Measurements from ENCODE around the gene S100A14. TPM values are rescaled to one million over a fixed set of nuclear protein-coding genes. Genes with fewer than 3 reads are reported as not detected.

S100A14 gene
- polyA plus RNA-seq, 4 donors: 356 to 952 (median 630) TPM

- peaks cover 8 to 48% (median 12%) of the 10 kb centered on the region in 3 donors for H3K4me1 ChIP-seq (ENCODE audit: control insufficient read depth in 3 of 3, insufficient read depth in 2 of 3, low read depth in 1 of 3, low read length in 2 of 3)
- peak overlapping the region in 1 of 3 donors; percentile 18 for H3K4me3 ChIP-seq (ENCODE audit: low read depth in 1 of 3, low read length in 3 of 3)
- no peaks in the 10 kb centered on the region for H3K27me3 ChIP-seq (ENCODE audit: control insufficient read depth in 3 of 3, insufficient read depth in 3 of 3, low read length in 3 of 3)
- H3K36me3 ChIP-seq (ENCODE audit: control insufficient read depth in 3 of 3, insufficient read depth in 2 of 3, low read depth in 1 of 3, low read length in 3 of 3): peaks cover 0 to 3% (median 0%) of the 10 kb centered on the region in 3 donors
- H3K9me3 ChIP-seq (ENCODE audit: control insufficient read depth in 2 of 2, insufficient read depth in 1 of 2, low read depth in 1 of 2, low read length in 1 of 2): no peaks in the 10 kb centered on the region
- DNase-seq (peak; percentile 90 to 93), FAIRE-seq (no peak)
- H3K27ac ChIP-seq (ENCODE audit: low read depth in 1 of 3, low read length in 2 of 3): peak overlapping the region; percentile 37 to 71 (median 71)
- 4 to 13% (median 11%) methylated on average over 25 of the region's 25 CpGs for whole genome bisulfite sequencing, 3 donors
These were observed 47.6 kb downstream of the S100A14 start for GRCh38 chr1:153568367-153569099.

DNA sequence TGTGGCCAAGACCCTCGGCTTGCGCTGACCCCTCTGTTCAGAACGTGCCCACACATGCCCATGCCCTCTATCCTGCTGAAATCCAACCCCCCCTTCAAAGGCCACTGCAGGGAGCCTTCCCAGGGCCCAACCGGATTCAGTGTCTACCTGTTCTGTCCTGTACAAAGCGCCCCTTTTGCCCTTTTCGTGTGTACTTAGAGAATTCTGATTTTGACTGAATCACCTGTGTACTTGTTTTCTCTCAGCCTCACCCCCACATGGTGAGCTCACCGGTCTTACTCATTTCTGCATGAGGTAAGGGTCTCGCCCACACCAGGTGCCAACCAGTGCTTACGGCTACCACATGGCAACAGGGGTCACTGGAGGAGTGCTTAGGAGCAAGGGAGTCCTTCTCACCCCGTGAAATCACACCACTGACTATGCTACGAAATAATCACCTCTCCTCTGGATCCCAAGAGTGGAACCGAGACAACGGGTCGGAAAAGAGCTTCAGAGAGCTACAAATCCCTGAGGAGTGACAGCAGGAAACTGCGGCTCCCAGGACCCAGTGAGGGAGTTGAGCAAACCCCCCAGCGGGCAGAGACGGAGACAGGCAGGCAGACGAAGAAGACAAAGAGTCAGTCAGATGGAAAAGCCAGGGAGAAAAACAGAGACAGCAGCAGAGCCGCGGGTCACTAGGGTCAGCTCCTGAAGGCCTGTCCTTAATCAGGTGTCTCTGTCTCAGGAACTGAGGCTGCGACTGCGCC lies 48.3 kb downstream of the S100A14 start:
- Histone ChIP-seq H3K4me3 (ENCODE audit: low read depth in 1 of 3, low read length in 3 of 3) (no peak overlapping the region), H3K36me3 (ENCODE audit: control insufficient read depth in 3 of 3, insufficient read depth in 2 of 3, low read depth in 1 of 3, low read length in 3 of 3) (peaks cover 0 to 3% (median 0%) of the 10 kb centered on the region in 3 donors), H3K27ac (ENCODE audit: low read depth in 1 of 3, low read length in 2 of 3) (peak overlapping the region; percentile 6 to 71 (median 71)), H3K27me3 (ENCODE audit: control insufficient read depth in 3 of 3, insufficient read depth in 3 of 3, low read length in 3 of 3) (no peaks in the 10 kb centered on the region), H3K9me3 (ENCODE audit: control insufficient read depth in 2 of 2, insufficient read depth in 1 of 2, low read depth in 1 of 2, low read length in 1 of 2) (no peaks in the 10 kb centered on the region), H3K4me1 (ENCODE audit: control insufficient read depth in 3 of 3, insufficient read depth in 2 of 3, low read depth in 1 of 3, low read length in 2 of 3) (peaks cover 6 to 44% (median 8%) of the 10 kb centered on the region in 3 donors)
- DNase-seq: no peak
- FAIRE-seq: no peak
- WGBS, 3 donors: 73 to 83% (median 76%) methylated on average over 22 of the region's 22 CpGs

DNA sequence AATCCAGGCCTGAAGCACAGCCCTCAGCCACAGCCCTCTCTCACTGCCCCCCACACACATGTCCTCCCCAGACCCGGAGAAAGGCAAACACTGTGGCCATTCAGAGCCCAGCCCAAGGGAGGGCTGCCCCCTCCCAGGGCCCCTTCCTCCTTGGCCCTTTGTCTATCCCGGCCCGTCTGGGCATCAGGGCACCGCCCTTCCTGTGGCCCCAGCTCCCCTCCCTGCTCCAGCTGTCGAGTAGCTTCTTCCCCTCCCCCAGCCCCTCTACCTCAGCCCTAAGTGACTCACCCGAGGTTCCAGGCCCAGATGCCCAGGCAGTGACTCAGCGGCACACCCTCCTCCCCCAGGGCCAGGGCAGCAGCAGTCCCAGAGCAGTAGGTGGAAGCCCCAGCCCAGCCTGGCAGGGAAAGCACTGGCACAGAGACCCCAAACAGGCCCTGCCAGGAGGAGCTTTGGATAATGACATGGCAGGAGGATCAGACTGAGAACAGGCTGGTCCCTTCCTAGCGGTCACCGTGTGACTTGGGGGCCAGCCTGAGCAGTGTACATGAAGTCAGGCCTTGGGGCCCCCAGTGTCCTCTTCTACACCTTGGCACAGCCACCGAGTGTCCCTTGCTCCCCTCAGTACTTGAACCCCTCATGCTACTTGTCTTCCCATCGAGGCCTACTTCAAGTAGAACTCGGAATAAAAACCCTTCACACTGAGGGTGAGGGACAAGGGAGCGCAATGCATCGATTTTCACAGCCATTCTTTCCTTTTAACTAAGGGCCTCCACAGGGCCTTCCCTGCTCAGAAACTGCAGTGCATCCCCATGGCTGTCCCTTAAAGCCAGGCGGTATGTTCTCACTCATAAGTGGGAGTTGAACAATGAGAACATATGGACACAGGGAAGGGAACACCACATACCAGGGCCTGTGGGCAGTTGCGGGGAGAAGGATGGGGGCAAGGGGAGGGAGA lies 49.4 kb downstream of the S100A14 start:
- Histone ChIP-seq H3K4me3 (ENCODE audit: low read depth in 1 of 3, low read length in 3 of 3) (no peak overlapping the region), H3K9me3 (ENCODE audit: control insufficient read depth in 2 of 2, insufficient read depth in 1 of 2, low read depth in 1 of 2, low read length in 1 of 2) (no peaks in the 10 kb centered on the region), H3K36me3 (ENCODE audit: control insufficient read depth in 3 of 3, insufficient read depth in 2 of 3, low read depth in 1 of 3, low read length in 3 of 3) (peaks cover 0 to 3% (median 0%) of the 10 kb centered on the region in 3 donors), H3K27ac (ENCODE audit: low read depth in 1 of 3, low read length in 2 of 3) (peak overlapping the region; percentile 91 to 98 (median 96)), H3K27me3 (ENCODE audit: control insufficient read depth in 3 of 3, insufficient read depth in 3 of 3, low read length in 3 of 3) (no peaks in the 10 kb centered on the region), H3K4me1 (ENCODE audit: control insufficient read depth in 3 of 3, insufficient read depth in 2 of 3, low read depth in 1 of 3, low read length in 2 of 3) (peaks cover 6 to 44% (median 8%) of the 10 kb centered on the region in 3 donors)
- DNase-seq (peak; percentile 99), FAIRE-seq (no peak)
- WGBS, 3 donors: 30 to 42% (median 35%) methylated on average over 16 of the region's 16 CpGs

- Histone ChIP-seq H3K4me3 (ENCODE audit: low read depth in 1 of 3, low read length in 3 of 3) (no peak within 1 kb of the TSS), H3K9me3 (ENCODE audit: control insufficient read depth in 2 of 2, insufficient read depth in 1 of 2, low read depth in 1 of 2, low read length in 1 of 2) (no peaks in the 10 kb centered on the region), H3K27me3 (ENCODE audit: control insufficient read depth in 3 of 3, insufficient read depth in 3 of 3, low read length in 3 of 3) (no peaks in the 10 kb centered on the region), H3K36me3 (ENCODE audit: control insufficient read depth in 3 of 3, insufficient read depth in 2 of 3, low read depth in 1 of 3, low read length in 3 of 3) (peaks cover 0 to 3% (median 0%) of the 10 kb centered on the region in 3 donors), H3K4me1 (ENCODE audit: control insufficient read depth in 3 of 3, insufficient read depth in 2 of 3, low read depth in 1 of 3, low read length in 2 of 3) (peaks cover 6 to 42% (median 8%) of the 10 kb centered on the region in 3 donors), H3K27ac (ENCODE audit: low read depth in 1 of 3, low read length in 2 of 3) (peak within 1 kb of the TSS; percentile 91 to 98 (median 96))
- FAIRE-seq: no peak
- 23 to 40% (median 34%) methylated on average over 8 of the region's 8 CpGs for WGBS, 3 donors
- DNase-seq: peak; percentile 68 to 75
These were observed 50.4 kb downstream of the S100A14 start, which contains the start of gene S100A2 for GRCh38 chr1:153565529-153566374. Gene S100A2 (minus strand): TSS chr1:153565844. CDS start chr1:153563877, 1,967 bp downstream.

Other genes starting within 250 kb of the S100A14 start
- gene S100A12, start 240.7 kb downstream of the S100A14 start, polyA plus RNA-seq: 1 to 10 TPM in 2 of 4 donors, under 1 TPM in 1, not detected in 1; 0.85 to 6.7 (median 2.8) TPM
- gene S100A8, start 225.3 kb downstream of the S100A14 start, polyA plus RNA-seq: 100 to 1,000 TPM in 2 of 4 donors, 10 to 100 TPM in 2; 10.2 to 208 (median 86.3) TPM
- gene S100A7A, start 199.8 kb downstream of the S100A14 start, polyA plus RNA-seq: not detected
- gene S100A7, start 155.7 kb downstream of the S100A14 start, polyA plus RNA-seq: not detected
- 1,000 to 10,000 TPM in 3 of 4 donors, 100 to 1,000 TPM in 1; 313 to 4,929 (median 1,988) TPM for gene S100A6, start 80.3 kb downstream of the S100A14 start, polyA plus RNA-seq
- gene S100A5, start 75.4 kb downstream of the S100A14 start, polyA plus RNA-seq: under 1 TPM in 1 of 4 donors, not detected in 3; 0.18 TPM
- 100 to 1,000 TPM in 2 of 4 donors, 10 to 100 TPM in 1, 1 to 10 TPM in 1; 7.6 to 230 (median 78.7) TPM for gene S100A4, start 70.5 kb downstream of the S100A14 start, polyA plus RNA-seq
- gene S100A3, start 67.1 kb downstream of the S100A14 start, polyA plus RNA-seq: 1 to 10 TPM in 2 of 4 donors, under 1 TPM in 1, not detected in 1; 0.06 to 4.3 (median 2.1) TPM
- 1 to 10 TPM in 3 of 4 donors, under 1 TPM in 1; 0.43 to 9.8 (median 4.5) TPM for gene S100A2, start 50.5 kb downstream of the S100A14 start, polyA plus RNA-seq
- gene S100A16, start 3.2 kb downstream of the S100A14 start, polyA plus RNA-seq: 100 to 1,000 TPM; 122 to 389 (median 315) TPM
- 100 to 1,000 TPM in 2 of 4 donors, 10 to 100 TPM in 2; 50.1 to 132 (median 83.1) TPM for gene S100A13, start 11.2 kb upstream of the S100A14 start, polyA plus RNA-seq
- 10 to 100 TPM in 1 of 4 donors, 1 to 10 TPM in 3; 2.7 to 13.5 (median 3.5) TPM for gene S100A1, start 12.1 kb upstream of the S100A14 start, polyA plus RNA-seq
- gene CHTOP, start 17.7 kb upstream of the S100A14 start, polyA plus RNA-seq: 10 to 100 TPM; 40.3 to 98.4 (median 49.4) TPM
- gene SNAPIN, start 42.4 kb upstream of the S100A14 start, polyA plus RNA-seq: 10 to 100 TPM; 23.9 to 29.2 (median 26.5) TPM
- 100 to 1,000 TPM in 2 of 4 donors, 10 to 100 TPM in 2; 58.1 to 145 (median 109) TPM for gene ILF2, start 54.7 kb upstream of the S100A14 start, polyA plus RNA-seq
- gene NPR1, start 62.4 kb upstream of the S100A14 start, polyA plus RNA-seq: 10 to 100 TPM in 1 of 4 donors, 1 to 10 TPM in 1, under 1 TPM in 2; 0.22 to 18.1 (median 1.4) TPM
- 10 to 100 TPM; 14.9 to 52.6 (median 22.6) TPM for gene INTS3, start 111.7 kb upstream of the S100A14 start, polyA plus RNA-seq
- gene SLC27A3, start 159.1 kb upstream of the S100A14 start, polyA plus RNA-seq: 10 to 100 TPM in 2 of 4 donors, 1 to 10 TPM in 2; 5.4 to 50.4 (median 16.9) TPM